Kidney (tissue), 14 donors: ENCODE results near the gene ATP6V1G2. TPM values are rescaled to one million over a fixed set of nuclear protein-coding genes. Genes with fewer than 3 reads are reported as not detected.

Experiments used
- DNase-seq, 5 donors: peaks; one replicate each; pipeline ENCODE4 v3.0.0-alpha.2; 2013 to 2020
- FAIRE-seq: peaks from 2 replicates; lab custom pipeline; 2012; peaks lifted over from hg19 to GRCh38; lab: Jason Lieb, UNC
- H3K27ac ChIP-seq, 2 donors: one replicate each; pipeline ENCODE4 v1.7.0; 2013; ENCODE audit warnings: low read depth in 2 of 2, low read length in 2 of 2, inconsistent platforms in 1 of 2
- H3K27me3 ChIP-seq: one replicate; pipeline ENCODE4 v1.7.1; 2013; ENCODE audit warnings: low read length, inconsistent platforms; ENCODE audit not compliant: control insufficient read depth, insufficient read depth
- H3K36me3 ChIP-seq, 3 donors: one replicate each; pipeline versions ENCODE4 v1.7.0 to v1.7.1; 2013; ENCODE audit warnings: low read length in 3 of 3, control low read depth in 1 of 3, inconsistent platforms in 1 of 3; ENCODE audit not compliant: insufficient read depth in 3 of 3, control insufficient read depth in 2 of 3
- H3K4me1 ChIP-seq, 3 donors: one replicate each; pipeline versions ENCODE4 v1.7.0 to v1.7.1; 2013; ENCODE audit warnings: low read length in 3 of 3, inconsistent platforms in 1 of 3, low read depth in 1 of 3; ENCODE audit not compliant: control insufficient read depth in 2 of 3, insufficient read depth in 2 of 3
- H3K4me3 ChIP-seq, 3 donors: one replicate each; pipeline versions ENCODE4 v1.7.0 to v1.8.1; 2013; ENCODE audit warnings: low read length in 3 of 3, control low read depth in 1 of 3, inconsistent platforms in 1 of 3
- H3K9ac ChIP-seq, 3 donors: one replicate each; pipeline versions ENCODE4 v1.7.0 to v1.7.1; 2013; ENCODE audit warnings: low read length in 3 of 3, control low read depth in 1 of 3, inconsistent platforms in 1 of 3
- H3K9me3 ChIP-seq, 3 donors: one replicate each; pipeline versions ENCODE4 v1.7.0 to v1.7.1; 2013; ENCODE audit warnings: low read length in 3 of 3, control low read depth in 1 of 3, inconsistent platforms in 1 of 3; ENCODE audit not compliant: control insufficient read depth in 2 of 3, insufficient read depth in 1 of 3
- CTCF ChIP-seq: IDR thresholded peaks from 3 replicates; pipeline ENCODE4 v1.5.1; 2012; ENCODE audit warnings: mild to moderate bottlenecking, moderate library complexity, borderline replicate concordance; ENCODE audit not compliant: insufficient read depth; ENCODE audit errors: extremely low read depth
- intact Hi-C: fragments of 100-400 bp; cut with DNase I; formaldehyde crosslinking; loops from one replicate; pipeline ENCODE4 v1.11.1; 2022
- polyA plus RNA-seq: library from polyadenylated mRNA; stranded (reverse); fragments of 350-450 nt; fragmentation: Illumina TruSeq; extraction: RNeasy Lipid Tissue Mini Kit (QIAGEN cat#74804); gene quantifications from one replicate; pipeline ENCODE4 v1.2.3, GENCODE V29; 2014; ENCODE audit warnings: low read depth, low replicate concordance; ENCODE audit not compliant: insufficient read depth
- total RNA-seq: library from RNA; stranded (reverse); fragmentation: NEBNext Ultra II Directional; extraction: Animal tissue kit (Norgen Biotek cat#: 25700); gene quantifications from one replicate; pipeline ENCODE4 v1.2.1, GENCODE V29; 2021
- donor health status: control.
- donor health status: control.
- donor health status: control.
- donor health status: control.
- donor health status: control.
- donor health status: DM: yes; HTN: yes; CAD: no.
- donor health status: Normal renal cell carcinoma (clear cell type).

ATP6V1G2 gene
- total and polyA plus RNA-seq, 2 donors from 2014 or later = 1.2 to 6.0 TPM

- Histone ChIP-seq H3K4me3 (peak overlapping the region in 2 of 3 donors; percentile 28 to 98), H3K27ac (no peak overlapping the region), H3K4me1 (peaks cover 8 to 21% (median 21%) of the 10 kb centered on the region in 3 donors), H3K36me3 (peaks cover 28 to 54% (median 38%) of the 10 kb centered on the region in 3 donors), H3K9me3 (no peaks in the 10 kb centered on the region), H3K9ac (peak overlapping the region in 2 of 3 donors; percentile 34 to 100), H3K27me3 (no peaks in the 10 kb centered on the region)
- intact Hi-C loops = no loop called here
- DNase-seq (no peak), FAIRE-seq (no peak)
- no peak for TF ChIP-seq CTCF
Observed at GRCh38 chr6:31538805-31539400, 7.5 kb downstream of the ATP6V1G2 start.

GRCh38 chr6:31535538-31536324 is 10.7 kb downstream of the ATP6V1G2 start:
- intact Hi-C loops = no loop called here
- TF ChIP-seq CTCF = no peak
- DNase-seq (no peak), FAIRE-seq (no peak)
- peaks cover 33 to 75% (median 51%) of the 10 kb centered on the region in 3 donors for H3K36me3 ChIP-seq
- no peak overlapping the region for H3K9ac ChIP-seq
- H3K9me3 ChIP-seq = no peaks in the 10 kb centered on the region
- H3K27ac ChIP-seq = no peak overlapping the region
- peaks cover 8 to 21% (median 17%) of the 10 kb centered on the region in 3 donors for H3K4me1 ChIP-seq
- H3K4me3 ChIP-seq = no peak overlapping the region
- H3K27me3 ChIP-seq = no peaks in the 10 kb centered on the region

GRCh38 chr6:31534521-31535040 is 11.8 kb downstream of the ATP6V1G2 start:
- peaks cover 7 to 15% (median 10%) of the 10 kb centered on the region in 3 donors for H3K4me1 ChIP-seq
- H3K4me3 ChIP-seq = no peak overlapping the region
- no peak for FAIRE-seq
- H3K27ac ChIP-seq = no peak overlapping the region
- peaks cover 34 to 74% (median 49%) of the 10 kb centered on the region in 3 donors for H3K36me3 ChIP-seq
- TF ChIP-seq CTCF = no peak
- no peaks in the 10 kb centered on the region for H3K9me3 ChIP-seq
- no peak overlapping the region for H3K9ac ChIP-seq
- no peak for DNase-seq
- no peaks in the 10 kb centered on the region for H3K27me3 ChIP-seq
- intact Hi-C loops = no loop called here
